ENCODE measurements around the gene OBP2B. TPM values are rescaled to one million over a fixed set of nuclear protein-coding genes. Genes with fewer than 3 reads are reported as not detected.

The OBP2B gene
- total and polyA plus RNA-seq, 10 of the 15 experiments (the other 5 are each of a cell fraction or from before 2014, with no cell fraction given), result not detected

DNA sequence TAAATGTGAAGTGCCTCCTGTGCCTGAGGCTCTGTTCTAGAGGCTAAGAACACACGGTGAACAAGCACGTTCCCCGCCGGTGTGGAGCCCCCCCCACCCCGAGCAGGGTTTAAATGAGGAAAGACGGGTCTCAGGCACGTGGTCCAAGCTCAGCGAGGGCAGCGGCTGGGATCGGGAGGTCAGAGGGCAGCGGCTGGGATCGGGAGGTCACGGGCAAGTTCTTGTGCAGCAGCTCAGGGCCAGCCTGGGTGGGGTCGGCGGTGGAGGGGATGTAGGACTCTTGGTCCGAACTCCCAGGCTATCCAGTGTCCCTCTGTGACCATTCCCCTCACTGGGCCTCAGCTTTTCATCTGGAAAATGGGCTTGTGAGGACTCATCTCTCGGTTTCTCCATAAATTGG is 42.7 kb downstream of the OBP2B start:
- Histone ChIP-seq H3K36me3 (ENCODE audit: control insufficient read depth in 2 of 2, insufficient read depth in 2 of 2, low read length in 1 of 2) (no peaks in the 10 kb centered on the region), H4K20me1 (ENCODE audit: control insufficient read depth, insufficient read depth) (no peaks in the 10 kb centered on the region), H3K9ac (ENCODE audit: control insufficient read depth, insufficient read depth, low read length) (no peak overlapping the region), H3K4me1 (ENCODE audit: control insufficient read depth, insufficient read depth, low read length) (peaks cover 3% of the 10 kb centered on the region), H3K27ac (ENCODE audit: control insufficient read depth, insufficient read depth) (no peak overlapping the region), H3K4me3 (no peak overlapping the region), H3K27me3 (replicated peaks in 1 of 2; ENCODE audit: control insufficient read depth in 2 of 2, insufficient read depth in 2 of 2, low read length in 1 of 2) (peaks cover 4% of the 10 kb centered on the region in 2 experiments; a peak in 3 of 4 replicates), H3K4me2 (ENCODE audit: control insufficient read depth, insufficient read depth) (no peak overlapping the region), H3K9me3 (replicated peaks; ENCODE audit: control insufficient read depth, insufficient read depth, low read length) (no peaks in the 10 kb centered on the region), H3K79me2 (ENCODE audit: control insufficient read depth, insufficient read depth, low read length) (no peaks in the 10 kb centered on the region), H2AFZ (ENCODE audit: control insufficient read depth, low read depth, low read length) (no peak overlapping the region)
- no peak for ATAC-seq
- FAIRE-seq, result no peak
- TF ChIP-seq NBN (IDR thresholded peaks at IDR 0.05) (no peak), NRF1 (conservative IDR thresholded peaks at IDR 0.05; ENCODE audit: low read depth, low read length) (no peak), CBFB (IDR thresholded peaks at IDR 0.05; ENCODE audit: low read depth) (no peak), EP300 (IDR thresholded peaks at IDR 0.05; ENCODE audit: borderline replicate concordance in 1 of 2, control insufficient read depth in 1 of 2, low read depth in 2 of 2, low read length in 2 of 2) (no peak), YBX1 (IDR thresholded peaks at IDR 0.05) (no peak), NR2C2 (IDR thresholded peaks at IDR 0.05; ENCODE audit: borderline replicate concordance, control insufficient read depth, insufficient read length, low read depth) (no peak)
- TF ChIP-seq, protein P1, sequence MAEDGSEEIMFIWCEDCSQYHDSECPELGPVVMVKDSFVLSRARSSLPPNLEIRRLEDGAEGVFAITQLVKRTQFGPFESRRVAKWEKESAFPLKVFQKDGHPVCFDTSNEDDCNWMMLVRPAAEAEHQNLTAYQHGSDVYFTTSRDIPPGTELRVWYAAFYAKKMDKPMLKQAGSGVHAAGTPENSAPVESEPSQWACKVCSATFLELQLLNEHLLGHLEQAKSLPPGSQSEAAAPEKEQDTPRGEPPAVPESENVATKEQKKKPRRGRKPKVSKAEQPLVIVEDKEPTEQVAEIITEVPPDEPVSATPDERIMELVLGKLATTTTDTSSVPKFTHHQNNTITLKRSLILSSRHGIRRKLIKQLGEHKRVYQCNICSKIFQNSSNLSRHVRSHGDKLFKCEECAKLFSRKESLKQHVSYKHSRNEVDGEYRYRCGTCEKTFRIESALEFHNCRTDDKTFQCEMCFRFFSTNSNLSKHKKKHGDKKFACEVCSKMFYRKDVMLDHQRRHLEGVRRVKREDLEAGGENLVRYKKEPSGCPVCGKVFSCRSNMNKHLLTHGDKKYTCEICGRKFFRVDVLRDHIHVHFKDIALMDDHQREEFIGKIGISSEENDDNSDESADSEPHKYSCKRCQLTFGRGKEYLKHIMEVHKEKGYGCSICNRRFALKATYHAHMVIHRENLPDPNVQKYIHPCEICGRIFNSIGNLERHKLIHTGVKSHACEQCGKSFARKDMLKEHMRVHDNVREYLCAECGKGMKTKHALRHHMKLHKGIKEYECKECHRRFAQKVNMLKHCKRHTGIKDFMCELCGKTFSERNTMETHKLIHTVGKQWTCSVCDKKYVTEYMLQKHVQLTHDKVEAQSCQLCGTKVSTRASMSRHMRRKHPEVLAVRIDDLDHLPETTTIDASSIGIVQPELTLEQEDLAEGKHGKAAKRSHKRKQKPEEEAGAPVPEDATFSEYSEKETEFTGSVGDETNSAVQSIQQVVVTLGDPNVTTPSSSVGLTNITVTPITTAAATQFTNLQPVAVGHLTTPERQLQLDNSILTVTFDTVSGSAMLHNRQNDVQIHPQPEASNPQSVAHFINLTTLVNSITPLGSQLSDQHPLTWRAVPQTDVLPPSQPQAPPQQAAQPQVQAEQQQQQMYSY (CRISPR knock-in tag; IDR thresholded peaks at IDR 0.05), result no peak
- TF ChIP-seq, protein P2, sequence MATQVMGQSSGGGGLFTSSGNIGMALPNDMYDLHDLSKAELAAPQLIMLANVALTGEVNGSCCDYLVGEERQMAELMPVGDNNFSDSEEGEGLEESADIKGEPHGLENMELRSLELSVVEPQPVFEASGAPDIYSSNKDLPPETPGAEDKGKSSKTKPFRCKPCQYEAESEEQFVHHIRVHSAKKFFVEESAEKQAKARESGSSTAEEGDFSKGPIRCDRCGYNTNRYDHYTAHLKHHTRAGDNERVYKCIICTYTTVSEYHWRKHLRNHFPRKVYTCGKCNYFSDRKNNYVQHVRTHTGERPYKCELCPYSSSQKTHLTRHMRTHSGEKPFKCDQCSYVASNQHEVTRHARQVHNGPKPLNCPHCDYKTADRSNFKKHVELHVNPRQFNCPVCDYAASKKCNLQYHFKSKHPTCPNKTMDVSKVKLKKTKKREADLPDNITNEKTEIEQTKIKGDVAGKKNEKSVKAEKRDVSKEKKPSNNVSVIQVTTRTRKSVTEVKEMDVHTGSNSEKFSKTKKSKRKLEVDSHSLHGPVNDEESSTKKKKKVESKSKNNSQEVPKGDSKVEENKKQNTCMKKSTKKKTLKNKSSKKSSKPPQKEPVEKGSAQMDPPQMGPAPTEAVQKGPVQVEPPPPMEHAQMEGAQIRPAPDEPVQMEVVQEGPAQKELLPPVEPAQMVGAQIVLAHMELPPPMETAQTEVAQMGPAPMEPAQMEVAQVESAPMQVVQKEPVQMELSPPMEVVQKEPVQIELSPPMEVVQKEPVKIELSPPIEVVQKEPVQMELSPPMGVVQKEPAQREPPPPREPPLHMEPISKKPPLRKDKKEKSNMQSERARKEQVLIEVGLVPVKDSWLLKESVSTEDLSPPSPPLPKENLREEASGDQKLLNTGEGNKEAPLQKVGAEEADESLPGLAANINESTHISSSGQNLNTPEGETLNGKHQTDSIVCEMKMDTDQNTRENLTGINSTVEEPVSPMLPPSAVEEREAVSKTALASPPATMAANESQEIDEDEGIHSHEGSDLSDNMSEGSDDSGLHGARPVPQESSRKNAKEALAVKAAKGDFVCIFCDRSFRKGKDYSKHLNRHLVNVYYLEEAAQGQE (IDR thresholded peaks at IDR 0.05; ENCODE audit: low read depth, low read length), result no peak
- TF ChIP-seq, protein P3, sequence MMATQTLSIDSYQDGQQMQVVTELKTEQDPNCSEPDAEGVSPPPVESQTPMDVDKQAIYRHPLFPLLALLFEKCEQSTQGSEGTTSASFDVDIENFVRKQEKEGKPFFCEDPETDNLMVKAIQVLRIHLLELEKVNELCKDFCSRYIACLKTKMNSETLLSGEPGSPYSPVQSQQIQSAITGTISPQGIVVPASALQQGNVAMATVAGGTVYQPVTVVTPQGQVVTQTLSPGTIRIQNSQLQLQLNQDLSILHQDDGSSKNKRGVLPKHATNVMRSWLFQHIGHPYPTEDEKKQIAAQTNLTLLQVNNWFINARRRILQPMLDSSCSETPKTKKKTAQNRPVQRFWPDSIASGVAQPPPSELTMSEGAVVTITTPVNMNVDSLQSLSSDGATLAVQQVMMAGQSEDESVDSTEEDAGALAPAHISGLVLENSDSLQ (IDR thresholded peaks at IDR 0.05), result no peak
- POLR2A ChIA-PET, result no interaction called here
- WGBS (ENCODE audit: insufficient coverage, insufficient replicate concordance, low lambda C conversion rate, missing lambda C conversion rate), result 37% methylated on average over 16 of the region's 17 CpGs
- CTCF ChIA-PET, result interaction anchor here (1.7 to 2.3 kb wide), 2 partner anchors 14 to 20 kb away, joined by 6 to 10 read pairs; no protein-coding TSS in a partner anchor
- RAD21 ChIA-PET (ENCODE audit: unreplicated experiment), result interaction anchor here (1.5 kb wide), 1 partner anchor 190 kb away, joined by 3 read pairs; the partner anchor contains the start of genes SURF1 and SURF2
- no peak for DNase-seq (ENCODE audit: low read depth, low spot score)
- in situ Hi-C loops (cut with MboI), result no loop called here
- no TSS peak for BruUV-seq (replicated peaks)
- intact Hi-C loops (cut with micrococcal nuclease; ENCODE audit: unreplicated experiment), result no loop called here
- SMC1A ChIA-PET (ENCODE audit: uncharacterized antibody, unreplicated experiment), result no interaction called here

All from GM12878 (cell line).